ENCODE results near the gene GUCA2A. TPM values are rescaled to one million over a fixed set of nuclear protein-coding genes. Genes with fewer than 3 reads are reported as not detected.

GUCA2A gene
- total and polyA plus RNA-seq, 2 of the 13 experiments (the other 11 are each of a cell fraction or from before 2014, with no cell fraction given): not detected

DNA sequence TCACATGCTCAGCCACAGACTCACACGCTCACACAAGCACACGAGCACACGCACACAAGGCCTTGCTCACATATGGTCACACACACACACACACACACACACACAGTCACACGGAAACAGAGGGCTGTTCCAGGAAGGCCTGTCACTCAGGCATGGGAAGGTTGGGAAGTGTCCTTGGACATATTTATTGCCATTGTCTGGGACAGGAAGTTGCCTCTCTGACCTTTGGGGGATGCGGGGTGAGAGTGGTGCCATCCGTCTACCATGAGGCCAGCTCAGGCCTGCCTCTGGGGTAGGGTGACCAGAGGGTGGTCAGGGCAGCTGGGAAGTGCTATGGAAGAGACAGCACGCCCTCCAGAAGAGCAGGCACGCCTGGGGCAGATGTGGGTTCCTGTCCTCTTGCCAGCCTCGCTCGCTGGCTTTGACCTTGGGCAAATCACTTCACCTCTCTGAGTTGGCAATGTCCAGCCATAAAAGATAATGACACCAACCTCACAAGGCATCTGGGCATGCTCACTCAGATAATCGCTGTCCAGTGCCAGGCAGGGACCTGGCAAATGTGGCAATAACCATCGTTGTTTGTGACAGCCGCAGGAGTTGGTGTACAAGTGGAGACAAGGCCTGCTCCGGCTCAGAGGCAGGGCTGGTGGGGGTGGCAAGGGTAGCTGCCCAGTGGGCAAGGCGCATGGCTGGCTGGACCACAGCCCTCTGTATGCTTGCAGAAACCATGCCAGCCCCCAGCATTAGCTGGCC lies 8.0 kb upstream of the GUCA2A start (continued):
- TF ChIP-seq, protein P1, sequence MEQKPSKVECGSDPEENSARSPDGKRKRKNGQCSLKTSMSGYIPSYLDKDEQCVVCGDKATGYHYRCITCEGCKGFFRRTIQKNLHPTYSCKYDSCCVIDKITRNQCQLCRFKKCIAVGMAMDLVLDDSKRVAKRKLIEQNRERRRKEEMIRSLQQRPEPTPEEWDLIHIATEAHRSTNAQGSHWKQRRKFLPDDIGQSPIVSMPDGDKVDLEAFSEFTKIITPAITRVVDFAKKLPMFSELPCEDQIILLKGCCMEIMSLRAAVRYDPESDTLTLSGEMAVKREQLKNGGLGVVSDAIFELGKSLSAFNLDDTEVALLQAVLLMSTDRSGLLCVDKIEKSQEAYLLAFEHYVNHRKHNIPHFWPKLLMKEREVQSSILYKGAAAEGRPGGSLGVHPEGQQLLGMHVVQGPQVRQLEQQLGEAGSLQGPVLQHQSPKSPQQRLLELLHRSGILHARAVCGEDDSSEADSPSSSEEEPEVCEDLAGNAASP (CRISPR knock-in tag; IDR thresholded peaks at IDR 0.05; ENCODE audit: borderline replicate concordance): no peak
- TF ChIP-seq GABPA (IDR thresholded peaks at IDR 0.05; ENCODE audit: low read depth, low read length): peak; percentile 7; the same call in 1 of the 2 replicates
- no peak for TF ChIP-seq GABPA (CRISPR knock-in tag; IDR thresholded peaks at IDR 0.05; ENCODE audit: low read depth)
- no peak for TF ChIP-seq ZNF703 (CRISPR knock-in tag; IDR thresholded peaks at IDR 0.05; ENCODE audit: borderline replicate concordance)
- no peak for TF ChIP-seq CBX1 (IDR thresholded peaks at IDR 0.05; ENCODE audit: low read depth)
- peak; percentile 53; the same call in 1 of the 2 replicates for TF ChIP-seq ARID5B (CRISPR knock-in tag; IDR thresholded peaks at IDR 0.05)
- TF ChIP-seq, protein P2, sequence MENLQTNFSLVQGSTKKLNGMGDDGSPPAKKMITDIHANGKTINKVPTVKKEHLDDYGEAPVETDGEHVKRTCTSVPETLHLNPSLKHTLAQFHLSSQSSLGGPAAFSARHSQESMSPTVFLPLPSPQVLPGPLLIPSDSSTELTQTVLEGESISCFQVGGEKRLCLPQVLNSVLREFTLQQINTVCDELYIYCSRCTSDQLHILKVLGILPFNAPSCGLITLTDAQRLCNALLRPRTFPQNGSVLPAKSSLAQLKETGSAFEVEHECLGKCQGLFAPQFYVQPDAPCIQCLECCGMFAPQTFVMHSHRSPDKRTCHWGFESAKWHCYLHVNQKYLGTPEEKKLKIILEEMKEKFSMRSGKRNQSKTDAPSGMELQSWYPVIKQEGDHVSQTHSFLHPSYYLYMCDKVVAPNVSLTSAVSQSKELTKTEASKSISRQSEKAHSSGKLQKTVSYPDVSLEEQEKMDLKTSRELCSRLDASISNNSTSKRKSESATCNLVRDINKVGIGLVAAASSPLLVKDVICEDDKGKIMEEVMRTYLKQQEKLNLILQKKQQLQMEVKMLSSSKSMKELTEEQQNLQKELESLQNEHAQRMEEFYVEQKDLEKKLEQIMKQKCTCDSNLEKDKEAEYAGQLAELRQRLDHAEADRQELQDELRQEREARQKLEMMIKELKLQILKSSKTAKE (CRISPR knock-in tag; IDR thresholded peaks at IDR 0.05; ENCODE audit: borderline replicate concordance): peak; percentile 28; the same call in 1 of the 2 replicates
- TF ChIP-seq, protein P3, sequence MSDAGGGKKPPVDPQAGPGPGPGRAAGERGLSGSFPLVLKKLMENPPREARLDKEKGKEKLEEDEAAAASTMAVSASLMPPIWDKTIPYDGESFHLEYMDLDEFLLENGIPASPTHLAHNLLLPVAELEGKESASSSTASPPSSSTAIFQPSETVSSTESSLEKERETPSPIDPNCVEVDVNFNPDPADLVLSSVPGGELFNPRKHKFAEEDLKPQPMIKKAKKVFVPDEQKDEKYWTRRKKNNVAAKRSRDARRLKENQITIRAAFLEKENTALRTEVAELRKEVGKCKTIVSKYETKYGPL (CRISPR knock-in tag; IDR thresholded peaks at IDR 0.05): no peak
- no peak for TF ChIP-seq SIN3B (IDR thresholded peaks at IDR 0.05; ENCODE audit: low read length)
- TF ChIP-seq ZNF484 (CRISPR knock-in tag; IDR thresholded peaks at IDR 0.05; ENCODE audit: borderline replicate concordance, low read depth): no peak
- peak; percentile 51 for TF ChIP-seq NCOA2 (CRISPR knock-in tag; IDR thresholded peaks at IDR 0.05)
- TF ChIP-seq NR2F1 (CRISPR knock-in tag; IDR thresholded peaks at IDR 0.05): peak in 1 of 2 experiments; percentile 15; a peak in 1 of 4 replicates

All from HepG2 (cell line).